GM19193 (cell line): ENCODE results near the gene CNN3.

ENCODE experiments used
- POLR2A ChIP-seq: IDR thresholded peaks from 4 replicates; pipeline ENCODE4 v1.6.1; 2011; ENCODE audit not compliant: insufficient read depth, insufficient read length; ENCODE audit errors: extremely low read depth

CNN3 gene

DNA sequence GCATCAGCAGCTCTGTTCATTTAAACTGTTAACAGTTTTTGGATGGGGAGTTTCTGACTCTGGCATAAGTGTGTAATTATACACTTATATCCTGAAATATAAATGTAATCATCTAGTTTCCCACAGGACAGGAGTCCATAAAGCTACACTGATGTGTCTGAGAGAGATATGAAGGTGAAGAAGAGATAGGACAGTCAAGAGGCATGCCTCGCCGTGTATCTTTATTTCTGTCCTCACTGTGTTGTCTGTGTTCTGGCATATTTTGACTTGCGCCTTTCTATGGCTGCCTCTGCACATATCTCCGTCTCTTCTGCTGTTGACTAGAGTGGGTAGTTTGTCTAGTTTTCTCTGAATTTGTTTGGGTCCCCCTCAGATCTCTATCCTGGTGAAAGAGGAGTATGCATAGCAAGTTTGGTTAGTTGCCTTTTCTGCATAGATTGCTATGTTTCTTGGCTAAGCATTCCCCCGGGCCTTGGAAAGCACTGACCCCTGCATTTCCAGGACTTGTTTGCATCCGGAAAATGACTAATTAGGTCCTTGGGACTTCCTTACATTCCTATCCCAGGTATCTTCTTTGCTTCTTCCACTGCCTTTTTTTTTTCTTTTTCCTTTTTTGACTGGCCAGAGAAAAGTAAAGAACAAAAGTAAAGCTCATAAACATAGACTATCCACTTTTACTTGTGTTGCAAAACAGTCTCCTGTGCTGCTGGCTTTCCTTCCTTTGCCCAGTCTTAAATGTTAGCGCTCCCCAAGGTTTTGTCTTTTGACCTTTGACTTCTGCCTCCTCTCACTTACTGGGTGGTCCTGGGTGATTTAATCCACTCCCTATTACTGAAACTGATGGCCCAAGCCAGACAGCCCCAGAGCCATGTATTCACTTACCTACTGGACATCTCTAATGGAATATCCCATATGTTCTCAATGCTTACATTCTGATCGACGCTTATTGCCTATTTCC is 27.6 kb upstream of the CNN3 start:
- no peak for TF ChIP-seq POLR2A

GRCh38 chr1:94953746-94954145 is 26.8 kb upstream of the CNN3 start:
- TF ChIP-seq POLR2A, result no peak

DNA sequence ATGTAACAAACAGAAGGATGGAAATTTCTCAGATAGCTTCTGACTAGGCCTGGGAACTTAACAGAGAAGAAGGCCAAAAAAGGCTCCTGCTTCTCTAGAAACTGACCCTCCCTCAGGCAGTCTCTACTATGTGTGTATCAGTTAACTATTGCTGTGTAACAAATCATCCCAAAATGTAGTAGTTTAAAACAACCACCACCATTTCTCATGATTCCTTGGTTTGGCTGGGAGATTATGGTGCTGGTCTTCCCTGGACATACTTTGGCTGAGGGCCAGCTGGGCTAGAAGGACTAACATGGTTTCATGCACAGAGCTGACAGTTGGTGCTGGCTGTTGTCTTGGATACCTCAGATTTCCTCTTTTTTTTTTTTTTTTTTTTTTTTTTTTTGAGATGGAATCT is 26.2 kb upstream of the CNN3 start:
- no peak for TF ChIP-seq POLR2A

DNA sequence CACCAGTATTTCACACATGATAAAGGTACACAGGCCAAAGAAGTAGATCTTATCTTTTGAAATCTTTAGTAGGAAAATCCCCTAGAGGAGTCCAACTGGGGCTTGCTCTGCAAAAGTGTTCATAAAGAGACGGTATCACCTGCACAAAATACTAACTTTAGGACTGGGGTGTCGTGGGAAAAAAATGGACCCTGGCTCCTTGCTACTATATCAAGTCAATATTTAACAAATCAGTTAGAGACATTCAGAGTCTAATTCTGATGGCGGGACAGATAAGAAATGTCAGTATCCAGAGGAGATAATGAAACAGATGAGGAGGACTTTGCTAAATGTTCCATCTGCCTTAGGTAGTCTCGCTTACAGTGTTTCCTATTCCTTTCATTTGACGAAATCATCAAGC is 25.6 kb upstream of the CNN3 start:
- TF ChIP-seq POLR2A, result no peak

DNA sequence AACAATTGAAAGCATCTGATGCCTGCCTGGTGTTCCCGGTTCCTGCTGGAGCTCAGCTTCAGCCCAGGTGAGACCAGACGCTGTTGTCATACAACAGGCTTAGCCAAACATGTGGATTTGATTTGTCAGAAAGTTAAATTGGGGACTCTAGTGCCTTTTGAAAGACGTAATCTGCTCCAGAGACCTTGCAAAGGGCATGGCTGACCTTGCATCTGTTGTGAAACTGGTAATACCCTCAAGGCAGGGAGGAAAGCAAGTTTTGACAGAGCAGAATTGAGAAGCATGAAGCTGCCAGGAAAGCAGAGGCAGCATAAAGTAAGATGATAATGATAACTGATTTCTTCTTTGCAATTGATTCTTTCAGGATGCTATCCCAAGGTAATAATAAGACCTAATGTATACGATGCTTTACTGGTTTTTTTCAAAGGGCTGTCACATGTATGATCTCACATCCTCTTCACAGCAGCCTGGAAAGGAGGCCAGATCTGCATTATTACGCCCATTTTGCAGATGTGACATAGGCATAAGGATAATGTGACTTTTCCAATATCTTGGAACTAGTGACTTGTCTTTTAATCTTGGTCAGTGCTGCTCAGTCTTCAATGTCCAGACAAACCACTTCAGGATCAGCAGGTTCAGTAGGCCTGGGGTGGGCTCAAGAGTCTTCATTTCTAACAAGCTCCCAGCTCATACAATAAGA is 24.7 kb upstream of the CNN3 start:
- no peak for TF ChIP-seq POLR2A

- no peak for TF ChIP-seq POLR2A
These were observed 24.1 kb upstream of the CNN3 start for GRCh38 chr1:94951046-94951445.

- TF ChIP-seq POLR2A, result no peak
These were observed 23.1 kb upstream of the CNN3 start for GRCh38 chr1:94949681-94950661.

GRCh38 chr1:94947437-94947836 is 20.5 kb upstream of the CNN3 start:
- no peak for TF ChIP-seq POLR2A

DNA sequence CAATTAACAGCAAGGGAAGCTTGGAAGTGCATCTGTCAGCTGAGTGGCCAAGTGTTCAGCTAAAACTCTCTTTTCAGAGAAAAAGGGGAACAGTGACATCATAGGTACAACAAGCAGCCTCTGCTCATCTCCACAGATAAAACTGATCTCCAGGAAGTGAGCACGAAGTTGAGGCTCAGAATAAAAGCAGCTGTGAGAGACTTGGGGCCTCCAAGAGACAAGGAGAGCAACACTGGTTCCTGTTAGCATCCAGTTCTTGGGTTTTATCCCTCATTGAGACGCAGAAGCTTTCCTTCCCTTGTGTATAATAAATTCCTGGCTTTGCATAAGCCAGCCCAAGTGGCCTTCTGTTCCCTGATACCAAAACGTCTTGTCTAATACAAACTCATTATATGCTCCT is 20.0 kb upstream of the CNN3 start:
- no peak for TF ChIP-seq POLR2A

GRCh38 chr1:94942171-94943128 is 15.5 kb upstream of the CNN3 start:
- no peak for TF ChIP-seq POLR2A

DNA sequence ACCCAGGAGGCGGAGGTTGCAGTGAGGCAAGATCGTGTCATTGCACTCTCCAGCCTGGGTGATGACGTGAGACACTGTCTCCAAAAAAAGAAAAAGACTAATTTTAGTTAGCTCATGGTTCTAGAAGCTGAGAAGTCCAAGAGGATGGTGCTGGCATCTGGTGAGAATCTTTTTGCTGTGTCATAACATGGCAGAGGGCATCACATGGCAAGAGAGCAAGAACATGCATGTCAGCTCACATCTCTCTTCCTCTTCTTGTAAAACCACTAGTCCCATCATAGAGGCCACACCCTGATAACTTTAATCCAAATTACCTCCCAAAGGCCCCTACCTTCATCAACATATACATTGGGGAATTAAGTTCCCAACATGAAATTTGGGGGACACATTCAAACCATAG is 13.8 kb upstream of the CNN3 start:
- no peak for TF ChIP-seq POLR2A

- no peak for TF ChIP-seq POLR2A
These were observed 10.9 kb upstream of the CNN3 start for GRCh38 chr1:94937820-94938219.

DNA sequence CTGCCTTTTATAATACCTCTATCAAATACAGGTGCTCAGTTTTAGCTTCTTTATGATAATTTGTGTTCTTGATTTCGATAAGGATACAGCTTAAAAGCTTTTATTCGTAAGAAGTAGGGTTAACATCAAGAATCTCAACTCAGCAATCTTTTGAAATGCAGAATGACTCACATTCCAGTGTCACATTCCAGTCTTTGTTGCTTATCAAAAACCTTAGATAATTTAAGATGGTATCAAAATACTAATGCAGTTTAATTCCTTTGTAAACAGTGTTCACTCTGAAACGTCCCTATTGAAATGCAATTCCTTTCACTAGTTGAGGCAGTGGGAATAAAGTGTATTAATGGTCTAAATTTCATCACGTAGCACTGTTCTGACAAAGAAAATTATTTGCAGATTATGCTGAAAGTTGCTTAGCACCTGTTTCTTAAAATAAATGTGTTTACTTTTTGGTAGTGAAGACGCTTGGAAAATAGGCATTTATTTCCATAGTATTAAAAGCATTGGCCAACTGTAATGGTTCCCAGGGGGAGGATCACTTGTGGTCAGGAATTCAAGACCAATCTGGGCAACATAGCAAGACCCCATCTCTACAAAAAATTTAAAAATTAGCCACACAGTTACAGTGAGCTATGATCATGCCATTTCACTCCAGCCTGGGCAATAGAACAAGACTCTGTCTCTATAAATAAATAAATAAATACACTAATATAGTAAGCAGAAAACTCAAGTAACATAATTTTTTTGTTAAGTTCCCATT is 10.1 kb upstream of the CNN3 start:
- TF ChIP-seq POLR2A, result no peak
